HepG2 (cell line): Measurements from ENCODE around the gene KCNK15. TPM values are rescaled to one million over a fixed set of nuclear protein-coding genes. Genes with fewer than 3 reads are reported as not detected.
A peak's percentile ranks its signal among the peaks of the same experiment; 100 is the strongest.

Experiments
- ATF4 ChIP-seq, 2 experiments: fragments of 450-650 bp in 1 of 2; sonication (generic) in 1 of 2; formaldehyde crosslinking; IDR thresholded peaks; 2 replicates each; pipeline versions ENCODE4 v1.5.0 to v1.8.0; 2020 to 2022; ENCODE audit warnings: mild to moderate bottlenecking in 1 of 2, missing genetic modification reagents in 1 of 2
- CERS6 ChIP-seq: sonication (generic); formaldehyde crosslinking; IDR thresholded peaks from 2 replicates; pipeline ENCODE4 v1.5.0; 2020; ENCODE audit warnings: missing genetic modification reagents
- EED ChIP-seq: sonication (generic); formaldehyde crosslinking; IDR thresholded peaks from 2 replicates; pipeline ENCODE4 v1.5.0; 2020; ENCODE audit warnings: mild to moderate bottlenecking, missing genetic modification reagents
- HIC2 ChIP-seq: sonication (generic); formaldehyde crosslinking; IDR thresholded peaks from 2 replicates; pipeline ENCODE4 v1.9.0; 2022; ENCODE audit warnings: low read depth, missing genetic modification reagents
- HNF1B ChIP-seq: sonication (generic); formaldehyde crosslinking; IDR thresholded peaks from 2 replicates; pipeline ENCODE4 v1.5.1; 2020; ENCODE audit warnings: mild to moderate bottlenecking, moderate library complexity, missing genetic modification reagents
- NR2C2 ChIP-seq: sonication (generic); formaldehyde crosslinking; IDR thresholded peaks from 2 replicates; pipeline ENCODE4 v1.4.0; 2020; ENCODE audit warnings: missing genetic modification reagents, mild to moderate bottlenecking, moderate library complexity, borderline replicate concordance
- SALL1 ChIP-seq: sonication (generic); formaldehyde crosslinking; IDR thresholded peaks from 2 replicates; pipeline ENCODE4 v1.8.0; 2022; ENCODE audit warnings: mild to moderate bottlenecking, missing genetic modification reagents
- TAF1 ChIP-seq: sonication (generic); formaldehyde crosslinking; IDR thresholded peaks from 2 replicates; pipeline ENCODE4 v1.4.0; 2020; ENCODE audit warnings: missing genetic modification reagents
- TEAD2 ChIP-seq: sonication (generic); formaldehyde crosslinking; IDR thresholded peaks from 2 replicates; pipeline ENCODE4 v1.9.0; 2021; ENCODE audit warnings: missing genetic modification reagents
- YY1 ChIP-seq: IDR thresholded peaks from 2 replicates; pipeline ENCODE4 v1.6.1; 2011; ENCODE audit warnings: low read length, low read depth, moderate library complexity, mild to moderate bottlenecking; ENCODE audit not compliant: insufficient read depth, insufficient replicate concordance
- ZNF253 ChIP-seq: sonication (generic); formaldehyde crosslinking; IDR thresholded peaks from 2 replicates; pipeline ENCODE4 v1.8.0; 2022; ENCODE audit warnings: mild to moderate bottlenecking, missing genetic modification reagents, borderline replicate concordance
- ZNF34 ChIP-seq: sonication (generic); formaldehyde crosslinking; IDR thresholded peaks from 2 replicates; pipeline ENCODE4 v1.4.0; 2020; ENCODE audit warnings: mild to moderate bottlenecking, missing genetic modification reagents, borderline replicate concordance
- ZNF691 ChIP-seq: sonication (generic); formaldehyde crosslinking; IDR thresholded peaks from 2 replicates; pipeline ENCODE4 v1.4.0; 2020; ENCODE audit warnings: missing genetic modification reagents, low read depth, mild to moderate bottlenecking, borderline replicate concordance
- ZNF768 ChIP-seq: sonication (generic); formaldehyde crosslinking; IDR thresholded peaks from 2 replicates; pipeline ENCODE4 v1.4.0; 2020; ENCODE audit warnings: missing genetic modification reagents
- ZNF773 ChIP-seq: sonication (generic); formaldehyde crosslinking; IDR thresholded peaks from 2 replicates; pipeline ENCODE4 v1.4.0; 2020; ENCODE audit warnings: missing genetic modification reagents, borderline replicate concordance
- ZNF841 ChIP-seq: sonication (generic); formaldehyde crosslinking; IDR thresholded peaks from 2 replicates; pipeline ENCODE4 v1.8.1; 2023; ENCODE audit warnings: missing genetic modification reagents, borderline replicate concordance
- polyA plus RNA-seq, 8 experiments: library from polyadenylated mRNA; depleted of rRNA in 3 of 8; stranded (reverse) in 7 of 8; unstranded in 1 of 8; fragments of >200 nt; fragmentation: Illumina TruSeq in 4 of 8; extraction: Trizol in 4 of 8; gene quantifications; 2 replicates each; pipeline versions ENCODE4 v1.2.1 to v1.2.3, GENCODE V29; 2011 to 2016; ENCODE audit warnings: low read depth in 4 of 8, missing spikeins in 1 of 8, mixed read lengths in 1 of 8; ENCODE audit not compliant: insufficient read depth in 1 of 8
- total RNA-seq, 5 experiments: library from RNA; depleted of rRNA; stranded (reverse); fragments of >200 nt; fragmentation: Illumina TruSeq; extraction: Trizol; gene quantifications; 2 replicates each; pipeline ENCODE4 v1.2.3, GENCODE V29; 2016; ENCODE audit warnings: low read depth in 1 of 5

The KCNK15 gene
- total and polyA plus RNA-seq, 2 of the 13 experiments (the other 11 are each of a cell fraction or from before 2014, with no cell fraction given), result 0.03 TPM; not detected in 1

GRCh38 chr20:44752099-44752931 is 6.7 kb downstream of the KCNK15 start (continued):
- TF ChIP-seq TAF1 (CRISPR knock-in tag) (0 out of 2 replicates have a peak, but pooled peaks have one; percentile 12), NR2C2 (CRISPR knock-in tag) (0 out of 2 replicates have a peak, but pooled peaks have one; percentile 15), ZNF691 (CRISPR knock-in tag) (0 out of 2 replicates have a peak, but pooled peaks have one; percentile 29), HIC2 (CRISPR knock-in tag) (no peak), TEAD2 (CRISPR knock-in tag) (0 out of 2 replicates have a peak, but pooled peaks have one; percentile 46), ZNF768 (CRISPR knock-in tag) (0 out of 2 replicates have a peak, but pooled peaks have one; percentile 53), SALL1 (CRISPR knock-in tag) (peak; percentile 44), CERS6 (0 out of 2 replicates have a peak, but pooled peaks have one; percentile 26), ZNF34 (CRISPR knock-in tag) (0 out of 2 replicates have a peak, but pooled peaks have one; percentile 21), ZNF253 (peak; percentile 48; the same call in 1 of the 2 replicates), ATF4 (CRISPR knock-in tag; IDR thresholded peaks at IDR 0.05) (peak in 1 of 2 experiments; percentile 97; a peak in 2 of 4 replicates), ZNF773 (0 out of 2 replicates have a peak, but pooled peaks have one; percentile 39), ZNF841 (CRISPR knock-in tag) (no peak), EED (CRISPR knock-in tag) (0 out of 2 replicates have a peak, but pooled peaks have one; percentile 3), HNF1B (CRISPR knock-in tag) (no peak), YY1 (no peak)
